Hindlimb muscle (tissue), 1 donor: ENCODE results near the gene HPCAL1. TPM values are rescaled to one million over a fixed set of nuclear protein-coding genes. Genes with fewer than 3 reads are reported as not detected.
"Not testable (repeated sequence)": the region's sequence is repeated elsewhere in the genome, so short reads cannot be mapped to it uniquely, and the experiment has no call there.

ENCODE experiments used
- DNase-seq: peaks from one replicate; pipeline ENCODE4 v3.0.0-alpha.2; 2013
- polyA plus RNA-seq: library from polyadenylated mRNA; unstranded; fragments of 120-200 nt; gene quantifications from one replicate; pipeline ENCODE4 v1.2.1, GENCODE V29; 2013; ENCODE audit not compliant: insufficient read length

Gene HPCAL1
- polyA plus RNA-seq, 1 donor, result 48.0 TPM

GRCh38 chr2:10444463-10444862, 141.8 kb downstream of the HPCAL1 start:
- no peak for DNase-seq

GRCh38 chr2:10446631-10447030, 143.9 kb downstream of the HPCAL1 start:
- no peak for DNase-seq

GRCh38 chr2:10447300-10447894, 144.7 kb downstream of the HPCAL1 start:
- no peak for DNase-seq

- DNase-seq, result peak; percentile 89
Observed at GRCh38 chr2:10447895-10448575, 145.3 kb downstream of the HPCAL1 start, which contains the start of gene ODC1. Gene ODC1 (minus strand): TSS chr2:10448327. CDS start chr2:10445032, 3,295 bp downstream.

GRCh38 chr2:10448576-10449485, 146.1 kb downstream of the HPCAL1 start:
- peak; percentile 93 for DNase-seq

GRCh38 chr2:10449486-10449831, 146.8 kb downstream of the HPCAL1 start:
- DNase-seq, result no peak

- DNase-seq, result no peak
Observed at GRCh38 chr2:10449838-10450691, 147.4 kb downstream of the HPCAL1 start.

GRCh38 chr2:10451819-10452218, 149.1 kb downstream of the HPCAL1 start:
- no peak for DNase-seq

GRCh38 chr2:10452312-10452711, 149.6 kb downstream of the HPCAL1 start:
- DNase-seq, result no peak

GRCh38 chr2:10452956-10453904, 150.5 kb downstream of the HPCAL1 start:
- no peak for DNase-seq

GRCh38 chr2:10453905-10454298, 151.2 kb downstream of the HPCAL1 start:
- no peak for DNase-seq

GRCh38 chr2:10454505-10454904, 151.8 kb downstream of the HPCAL1 start:
- no peak for DNase-seq

- not testable (repeated sequence) for DNase-seq
Observed at GRCh38 chr2:10457195-10457594, 154.5 kb downstream of the HPCAL1 start.

GRCh38 chr2:10457846-10458598, 155.3 kb downstream of the HPCAL1 start:
- DNase-seq, result no peak

- DNase-seq, result no peak
Observed at GRCh38 chr2:10460366-10460796, 157.7 kb downstream of the HPCAL1 start.

- DNase-seq, result no peak
Observed at GRCh38 chr2:10462178-10463083, 159.7 kb downstream of the HPCAL1 start.

GRCh38 chr2:10465910-10466309, 163.2 kb downstream of the HPCAL1 start:
- DNase-seq, result no peak

- no peak for DNase-seq
Observed at GRCh38 chr2:10466801-10467200, 164.1 kb downstream of the HPCAL1 start.

- no peak for DNase-seq
Observed at GRCh38 chr2:10467401-10467800, 164.7 kb downstream of the HPCAL1 start.
